Measurements from ENCODE around the gene TNIP2. TPM values are rescaled to one million over a fixed set of nuclear protein-coding genes. Genes with fewer than 3 reads are reported as not detected.

Gene TNIP2
- total RNA-seq, 1 experiment from 2014 or later: 41.0 TPM

- H2AFZ ChIP-seq (ENCODE audit: low read depth, low read length, poor library complexity, severe bottlenecking): no peak overlapping the region
- DNase-seq (ENCODE audit: low read depth, low spot score) (no peak), ATAC-seq (no peak)
- H3K36me3 ChIP-seq (ENCODE audit: control insufficient read depth in 1 of 2, insufficient read depth in 2 of 2, low read length in 2 of 2): peaks cover 26 to 35% of the 10 kb centered on the region in 2 experiments
- BruUV-seq (replicated peaks): no TSS peak
- H3K9me3 ChIP-seq (ENCODE audit: control insufficient read depth in 1 of 2, insufficient read depth in 1 of 2, low read depth in 1 of 2, low read length in 2 of 2): no peaks in the 10 kb centered on the region
- H4K20me1 ChIP-seq (ENCODE audit: insufficient read depth): no peaks in the 10 kb centered on the region
- H3K4me1 ChIP-seq (ENCODE audit: control insufficient read depth in 1 of 2, insufficient read depth in 2 of 2, low read length in 2 of 2): no peaks in the 10 kb centered on the region
- ChIA-PET CTCF (no interaction called here), RAD21 (ENCODE audit: low non-redundant PET in 1 of 2, low total read pairs in 2 of 2, uncharacterized antibody in 2 of 2, unreplicated experiment in 2 of 2) (no interaction called here), POLR2A (no interaction called here)
- no peaks in the 10 kb centered on the region for H3K9me2 ChIP-seq (ENCODE audit: insufficient read depth)
- no peak overlapping the region for H3K4me3 ChIP-seq (replicated peaks in 1 of 2; ENCODE audit: low read depth in 1 of 2, low read length in 2 of 2)
- H3K79me2 ChIP-seq (ENCODE audit: insufficient read depth, low read length): no peaks in the 10 kb centered on the region
- no peaks in the 10 kb centered on the region for H3K27me3 ChIP-seq (ENCODE audit: insufficient read depth, low read length)
- H3K27ac ChIP-seq (ENCODE audit: low read depth, low read length): no peak overlapping the region
- no peak overlapping the region for H3K9ac ChIP-seq (ENCODE audit: low read length)
- no peak overlapping the region for H3K4me2 ChIP-seq (ENCODE audit: low read length)
- TF ChIP-seq CBX3 (IDR thresholded peaks at IDR 0.05; ENCODE audit: low read depth): no peak
- TF ChIP-seq SRF (IDR thresholded peaks at IDR 0.05; ENCODE audit: low read depth): no peak
- TF ChIP-seq FOSL1 (IDR thresholded peaks at IDR 0.05; ENCODE audit: low read depth): no peak
- TF ChIP-seq ZNF274 (IDR thresholded peaks at IDR 0.05; ENCODE audit: low read depth, low read length): no peak
- TF ChIP-seq TCF7L2 (IDR thresholded peaks at IDR 0.05; ENCODE audit: borderline replicate concordance, extremely low read depth, insufficient read depth, insufficient read length): no peak
- TF ChIP-seq POLR2A (IDR thresholded peaks at IDR 0.05; ENCODE audit: borderline replicate concordance, extremely low read depth, insufficient read depth, insufficient read length): no peak
- TF ChIP-seq, protein P1, sequence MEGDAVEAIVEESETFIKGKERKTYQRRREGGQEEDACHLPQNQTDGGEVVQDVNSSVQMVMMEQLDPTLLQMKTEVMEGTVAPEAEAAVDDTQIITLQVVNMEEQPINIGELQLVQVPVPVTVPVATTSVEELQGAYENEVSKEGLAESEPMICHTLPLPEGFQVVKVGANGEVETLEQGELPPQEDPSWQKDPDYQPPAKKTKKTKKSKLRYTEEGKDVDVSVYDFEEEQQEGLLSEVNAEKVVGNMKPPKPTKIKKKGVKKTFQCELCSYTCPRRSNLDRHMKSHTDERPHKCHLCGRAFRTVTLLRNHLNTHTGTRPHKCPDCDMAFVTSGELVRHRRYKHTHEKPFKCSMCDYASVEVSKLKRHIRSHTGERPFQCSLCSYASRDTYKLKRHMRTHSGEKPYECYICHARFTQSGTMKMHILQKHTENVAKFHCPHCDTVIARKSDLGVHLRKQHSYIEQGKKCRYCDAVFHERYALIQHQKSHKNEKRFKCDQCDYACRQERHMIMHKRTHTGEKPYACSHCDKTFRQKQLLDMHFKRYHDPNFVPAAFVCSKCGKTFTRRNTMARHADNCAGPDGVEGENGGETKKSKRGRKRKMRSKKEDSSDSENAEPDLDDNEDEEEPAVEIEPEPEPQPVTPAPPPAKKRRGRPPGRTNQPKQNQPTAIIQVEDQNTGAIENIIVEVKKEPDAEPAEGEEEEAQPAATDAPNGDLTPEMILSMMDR (IDR thresholded peaks at IDR 0.05 in 2 of 3, conservative IDR thresholded peaks at IDR 0.05 in 1 of 3; ENCODE audit: borderline replicate concordance in 1 of 3, insufficient read depth in 1 of 3, low read depth in 2 of 3, low read length in 2 of 3): no peak
- TF ChIP-seq SIN3A (IDR thresholded peaks at IDR 0.05; ENCODE audit: low read depth): no peak
- no peak for TF ChIP-seq POLR2AphosphoS5 (IDR thresholded peaks at IDR 0.05; ENCODE audit: low read depth, low read length)
- TF ChIP-seq CEBPB (IDR thresholded peaks at IDR 0.05; ENCODE audit: low read depth): no peak
- TF ChIP-seq EGR1 (IDR thresholded peaks at IDR 0.05; ENCODE audit: low read depth): no peak
- intact Hi-C loops (cut with micrococcal nuclease): no loop called here
Observed at GRCh38 chr4:2742823-2743517, 13.2 kb downstream of the TNIP2 start.

Data from HCT116 (cell line).